MM.1S (cell line): Measurements from ENCODE around the gene UGT2A2.

Source experiments
- DNase-seq: peaks from one replicate; pipeline ENCODE4 v3.0.0-alpha.2; 2015
- H2AFZ ChIP-seq: fragments of 300-600 bp; sonication (generic); 2 replicates; pipeline ENCODE4 v1.6.0; 2016; ENCODE audit warnings: antibody characterized with exemption, low read length
- H3F3A ChIP-seq: fragments of 300-600 bp; sonication (generic); 2 replicates; pipeline ENCODE4 v1.6.1; 2016; ENCODE audit warnings: mild to moderate bottlenecking, antibody characterized with exemption, low read length, moderate library complexity, mixed read lengths; ENCODE audit not compliant: insufficient read depth
- H3K27ac ChIP-seq: fragments of 300-600 bp; sonication (generic); 2 replicates; pipeline ENCODE4 v1.5.1; 2016; ENCODE audit warnings: mild to moderate bottlenecking, low read length
- H3K27me3 ChIP-seq: fragments of 300-600 bp; sonication (generic); replicated peaks from 2 replicates; pipeline ENCODE4 v1.6.0; 2016; ENCODE audit warnings: low read length; ENCODE audit not compliant: insufficient read depth
- H3K36me3 ChIP-seq: fragments of 300-600 bp; sonication (generic); replicated peaks from 2 replicates; pipeline ENCODE4 v1.6.1; 2016; ENCODE audit warnings: mild to moderate bottlenecking, low read length, mixed read lengths; ENCODE audit not compliant: insufficient read depth
- H3K4me1 ChIP-seq: fragments of 300-600 bp; sonication (generic); 2 replicates; pipeline ENCODE4 v1.6.1; 2016; ENCODE audit warnings: low read length, mixed read lengths
- H3K4me2 ChIP-seq: fragments of 300-600 bp; sonication (generic); 2 replicates; pipeline ENCODE4 v1.6.0; 2016; ENCODE audit warnings: low read depth, low read length
- H3K4me3 ChIP-seq: fragments of 300-600 bp; sonication (generic); 2 replicates; pipeline ENCODE4 v1.5.1; 2016; ENCODE audit warnings: low read length, mixed read lengths
- H3K79me2 ChIP-seq: fragments of 300-600 bp; sonication (generic); 2 replicates; pipeline ENCODE4 v1.6.1; 2016; ENCODE audit warnings: mixed run types, low read length, mixed read lengths
- H3K9ac ChIP-seq: fragments of 300-600 bp; sonication (generic); 2 replicates; pipeline ENCODE4 v1.6.1; 2016; ENCODE audit warnings: low read length, mixed read lengths
- H3K9me2 ChIP-seq: fragments of 300-600 bp; sonication (generic); replicated peaks from 2 replicates; pipeline ENCODE4 v1.6.1; 2016; ENCODE audit warnings: mild to moderate bottlenecking, low read length, mixed read lengths; ENCODE audit not compliant: insufficient read depth
- H3K9me3 ChIP-seq: fragments of 300-600 bp; sonication (generic); replicated peaks from 2 replicates; pipeline ENCODE4 v1.6.1; 2016; ENCODE audit warnings: mild to moderate bottlenecking, low read length, mixed read lengths; ENCODE audit not compliant: insufficient read depth
- H4K20me1 ChIP-seq: fragments of 300-600 bp; sonication (generic); 2 replicates; pipeline ENCODE4 v1.6.1; 2016; ENCODE audit warnings: mild to moderate bottlenecking, low read length, moderate library complexity, mixed read lengths; ENCODE audit not compliant: insufficient read depth
- EZH2 ChIP-seq: fragments of 300-600 bp; sonication (generic); optimal IDR thresholded peaks from 2 replicates; pipeline ENCODE3; 2017; ENCODE audit warnings: low read depth, mild to moderate bottlenecking, antibody characterized with exemption, low read length, mixed read lengths
- EZH2phosphoT487 ChIP-seq: fragments of 300-600 bp; sonication (generic); IDR thresholded peaks from 2 replicates; pipeline ENCODE4 v1.6.1; 2018; ENCODE audit warnings: antibody characterized with exemption, low read length
- TF ChIP-seq, protein P1 (sequence below): fragments of 300-600 bp; sonication (generic); IDR thresholded peaks from 2 replicates; pipeline ENCODE4 v1.5.1; 2016; ENCODE audit warnings: antibody characterized with exemption, low read length, mixed read lengths

Gene UGT2A2

GRCh38 chr4:69601065-69601464 lies 38.4 kb downstream of the UGT2A2 start:
- H3K4me3 ChIP-seq = no peak overlapping the region
- H3K27me3 ChIP-seq = no peaks in the 10 kb centered on the region
- H3K79me2 ChIP-seq = no peaks in the 10 kb centered on the region
- no peak for DNase-seq
- H4K20me1 ChIP-seq = no peaks in the 10 kb centered on the region
- H3F3A ChIP-seq = no peaks in the 10 kb centered on the region
- TF ChIP-seq EZH2 (no peak), EZH2phosphoT487 (no peak)
- TF ChIP-seq, protein P1, sequence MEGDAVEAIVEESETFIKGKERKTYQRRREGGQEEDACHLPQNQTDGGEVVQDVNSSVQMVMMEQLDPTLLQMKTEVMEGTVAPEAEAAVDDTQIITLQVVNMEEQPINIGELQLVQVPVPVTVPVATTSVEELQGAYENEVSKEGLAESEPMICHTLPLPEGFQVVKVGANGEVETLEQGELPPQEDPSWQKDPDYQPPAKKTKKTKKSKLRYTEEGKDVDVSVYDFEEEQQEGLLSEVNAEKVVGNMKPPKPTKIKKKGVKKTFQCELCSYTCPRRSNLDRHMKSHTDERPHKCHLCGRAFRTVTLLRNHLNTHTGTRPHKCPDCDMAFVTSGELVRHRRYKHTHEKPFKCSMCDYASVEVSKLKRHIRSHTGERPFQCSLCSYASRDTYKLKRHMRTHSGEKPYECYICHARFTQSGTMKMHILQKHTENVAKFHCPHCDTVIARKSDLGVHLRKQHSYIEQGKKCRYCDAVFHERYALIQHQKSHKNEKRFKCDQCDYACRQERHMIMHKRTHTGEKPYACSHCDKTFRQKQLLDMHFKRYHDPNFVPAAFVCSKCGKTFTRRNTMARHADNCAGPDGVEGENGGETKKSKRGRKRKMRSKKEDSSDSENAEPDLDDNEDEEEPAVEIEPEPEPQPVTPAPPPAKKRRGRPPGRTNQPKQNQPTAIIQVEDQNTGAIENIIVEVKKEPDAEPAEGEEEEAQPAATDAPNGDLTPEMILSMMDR = no peak
- H3K9me3 ChIP-seq = no peaks in the 10 kb centered on the region
- no peak overlapping the region for H3K27ac ChIP-seq
- no peaks in the 10 kb centered on the region for H3K4me1 ChIP-seq
- H2AFZ ChIP-seq = no peak overlapping the region
- no peak overlapping the region for H3K9ac ChIP-seq
- H3K4me2 ChIP-seq = no peak overlapping the region
- no peaks in the 10 kb centered on the region for H3K36me3 ChIP-seq
- no peaks in the 10 kb centered on the region for H3K9me2 ChIP-seq

DNA sequence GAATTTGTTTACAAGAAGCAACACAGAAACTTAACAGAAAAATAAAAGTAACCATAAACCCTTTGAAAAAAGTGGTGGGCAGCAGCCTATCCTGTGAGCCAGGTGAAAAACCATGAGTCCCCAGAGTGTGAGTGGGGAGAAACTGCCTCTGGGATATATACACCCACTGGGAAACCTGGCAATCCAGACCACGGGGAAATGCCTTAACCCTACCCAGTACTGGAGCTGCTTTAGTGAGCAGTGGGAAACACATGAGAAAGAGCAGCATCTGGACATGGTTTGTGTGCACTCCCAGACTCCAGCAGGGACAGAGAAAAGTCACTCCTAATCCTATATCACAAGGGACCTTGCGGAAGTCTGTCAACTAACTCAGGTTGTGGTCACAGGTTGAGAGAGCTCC lies 39.4 kb downstream of the UGT2A2 start:
- Histone ChIP-seq H3K36me3 (no peaks in the 10 kb centered on the region), H3K9me3 (no peaks in the 10 kb centered on the region), H3K79me2 (no peaks in the 10 kb centered on the region), H3K4me1 (no peaks in the 10 kb centered on the region), H3K4me3 (no peak overlapping the region), H3K4me2 (no peak overlapping the region), H2AFZ (no peak overlapping the region), H3K9ac (no peak overlapping the region), H4K20me1 (no peaks in the 10 kb centered on the region), H3K9me2 (no peaks in the 10 kb centered on the region), H3K27me3 (no peaks in the 10 kb centered on the region), H3F3A (no peaks in the 10 kb centered on the region), H3K27ac (no peak overlapping the region)
- no peak for DNase-seq
- TF ChIP-seq, protein P1 = no peak
- TF ChIP-seq EZH2 (no peak), EZH2phosphoT487 (no peak)

- H3K27me3 ChIP-seq = no peaks in the 10 kb centered on the region
- H3K9me3 ChIP-seq = no peaks in the 10 kb centered on the region
- no peak overlapping the region for H3K27ac ChIP-seq
- H3F3A ChIP-seq = no peaks in the 10 kb centered on the region
- TF ChIP-seq EZH2phosphoT487 (no peak), EZH2 (no peak)
- TF ChIP-seq, protein P1 = no peak
- H3K79me2 ChIP-seq = no peaks in the 10 kb centered on the region
- no peak overlapping the region for H3K4me2 ChIP-seq
- H3K4me1 ChIP-seq = no peaks in the 10 kb centered on the region
- no peak for DNase-seq
- no peaks in the 10 kb centered on the region for H3K36me3 ChIP-seq
- H3K9ac ChIP-seq = no peak overlapping the region
- no peaks in the 10 kb centered on the region for H4K20me1 ChIP-seq
- no peaks in the 10 kb centered on the region for H3K9me2 ChIP-seq
- no peak overlapping the region for H2AFZ ChIP-seq
- H3K4me3 ChIP-seq = no peak overlapping the region
Measured at GRCh38 chr4:69594382-69594781, 45.1 kb downstream of the UGT2A2 start.
